Endometrial microvascular endothelial cells (primary cell): ENCODE measurements around the gene SORL1. TPM values are rescaled to one million over a fixed set of nuclear protein-coding genes. Genes with fewer than 3 reads are reported as not detected.

Experiments used
- in situ Hi-C: cut with HindIII; loops from 2 replicates; pipeline ENCODE4 v1.10.0; 2017; ENCODE audit warnings: low sequenced_read_pairs, low pct_unique_long_range_greater_than_20kb; ENCODE audit errors: inconsistent ontology term
- total RNA-seq: library from RNA; depleted of rRNA; stranded (reverse); fragments of >200 nt; gene quantifications from one replicate; pipeline ENCODE4 v1.2.3, GENCODE V29; 2015; ENCODE audit errors: inconsistent ontology term

The SORL1 gene
- total RNA-seq, 1 donor from 2014 or later = 1.3 TPM

DNA sequence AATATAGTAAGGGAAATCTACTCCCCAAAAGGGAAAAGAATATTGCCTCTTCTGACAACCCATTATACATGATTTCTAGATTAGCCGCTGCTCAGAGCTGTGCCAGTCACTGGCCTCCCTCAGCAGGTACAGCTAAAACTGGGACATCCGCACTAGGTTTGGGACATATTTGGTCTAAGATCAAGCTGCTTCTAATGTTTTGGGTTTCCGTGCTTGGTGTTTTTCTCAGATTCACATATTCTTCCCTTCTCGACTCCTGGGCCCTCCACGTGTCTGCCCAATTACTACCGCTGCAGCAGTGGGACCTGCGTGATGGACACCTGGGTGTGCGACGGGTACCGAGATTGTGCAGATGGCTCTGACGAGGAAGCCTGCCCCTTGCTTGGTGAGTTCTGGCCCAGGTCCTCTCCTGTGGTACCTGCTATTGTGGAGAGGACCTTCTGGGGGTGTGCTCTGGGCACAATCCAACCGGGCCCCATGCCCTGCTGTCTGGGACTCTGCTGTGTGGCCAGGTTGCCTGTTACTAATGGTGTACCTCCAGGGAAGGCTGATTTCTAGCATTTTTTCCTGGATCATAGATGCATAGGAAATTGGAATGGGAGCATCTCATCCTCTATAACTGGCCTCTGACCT, 138.8 kb downstream of the SORL1 start:
- in situ Hi-C loops = no loop called here

DNA sequence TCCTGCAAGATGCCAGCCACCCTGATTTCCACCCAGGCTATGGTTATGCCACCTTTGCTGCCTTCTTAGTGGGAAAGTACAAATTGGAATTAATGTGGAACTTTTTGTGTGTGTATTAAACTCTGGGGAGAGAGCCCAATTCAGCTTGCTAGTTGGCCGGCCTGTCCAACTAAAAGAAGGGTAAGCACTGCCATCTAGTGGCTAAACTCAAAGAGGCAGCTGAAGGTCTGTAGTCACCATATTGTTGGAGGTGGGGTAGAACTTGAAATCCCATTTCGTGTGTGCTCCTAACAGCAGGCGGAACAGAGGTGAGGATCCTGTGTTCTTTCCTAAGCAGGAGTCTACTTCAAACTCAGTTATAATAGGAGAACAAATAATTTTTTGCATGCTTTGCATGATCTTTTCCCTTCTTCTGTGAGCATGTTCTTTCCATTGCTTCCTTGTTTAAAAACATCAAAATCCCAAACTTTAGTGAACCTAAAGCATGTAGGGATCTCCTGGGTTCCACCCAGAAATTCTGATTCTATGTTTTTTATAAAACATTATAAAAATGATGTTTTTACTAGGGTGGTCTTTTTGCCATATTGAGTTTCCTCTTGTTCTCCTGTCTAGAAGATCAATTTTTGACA, 139.4 kb downstream of the SORL1 start:
- in situ Hi-C loops = no loop called here

DNA sequence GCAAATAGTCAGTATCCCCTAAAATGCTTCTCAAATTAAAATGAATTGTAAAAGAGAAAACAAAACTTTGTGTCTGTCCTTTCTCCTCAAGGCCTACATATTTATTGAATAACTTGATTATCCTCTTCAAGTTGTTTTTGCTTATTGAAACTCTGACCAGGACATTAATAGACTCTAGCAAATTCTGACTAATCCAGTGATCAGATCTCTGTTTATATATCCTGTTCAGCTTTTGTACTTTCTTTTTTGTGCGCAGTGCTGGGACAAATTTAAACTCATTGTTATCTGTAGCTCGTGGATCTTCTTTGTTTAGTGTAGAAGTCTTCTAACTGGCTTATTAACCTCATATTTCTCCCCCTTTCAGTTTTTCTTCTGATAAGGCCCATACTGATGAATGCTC, 140.6 kb downstream of the SORL1 start:
- in situ Hi-C loops = no loop called here

DNA sequence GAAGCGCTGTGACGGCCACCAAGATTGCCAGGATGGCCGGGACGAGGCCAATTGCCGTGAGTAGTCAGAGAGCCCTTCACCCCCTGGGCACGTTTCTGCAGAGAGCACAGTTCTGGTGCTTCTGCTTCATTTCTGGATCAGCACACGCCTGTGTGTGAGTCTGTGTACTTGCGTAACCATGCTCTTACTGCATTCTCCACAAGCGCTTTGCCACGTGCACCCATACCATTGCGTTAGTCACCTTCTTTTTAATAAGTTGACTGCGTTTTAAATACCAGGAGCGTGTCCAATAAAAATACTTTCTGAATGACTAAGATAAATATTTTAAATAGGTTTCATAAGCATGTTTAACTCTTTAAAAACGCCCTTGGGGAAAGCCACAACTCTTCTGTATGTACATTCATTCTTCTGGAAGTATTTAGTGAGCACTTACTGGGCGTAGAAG, 143.6 kb downstream of the SORL1 start:
- in situ Hi-C loops = no loop called here

DNA sequence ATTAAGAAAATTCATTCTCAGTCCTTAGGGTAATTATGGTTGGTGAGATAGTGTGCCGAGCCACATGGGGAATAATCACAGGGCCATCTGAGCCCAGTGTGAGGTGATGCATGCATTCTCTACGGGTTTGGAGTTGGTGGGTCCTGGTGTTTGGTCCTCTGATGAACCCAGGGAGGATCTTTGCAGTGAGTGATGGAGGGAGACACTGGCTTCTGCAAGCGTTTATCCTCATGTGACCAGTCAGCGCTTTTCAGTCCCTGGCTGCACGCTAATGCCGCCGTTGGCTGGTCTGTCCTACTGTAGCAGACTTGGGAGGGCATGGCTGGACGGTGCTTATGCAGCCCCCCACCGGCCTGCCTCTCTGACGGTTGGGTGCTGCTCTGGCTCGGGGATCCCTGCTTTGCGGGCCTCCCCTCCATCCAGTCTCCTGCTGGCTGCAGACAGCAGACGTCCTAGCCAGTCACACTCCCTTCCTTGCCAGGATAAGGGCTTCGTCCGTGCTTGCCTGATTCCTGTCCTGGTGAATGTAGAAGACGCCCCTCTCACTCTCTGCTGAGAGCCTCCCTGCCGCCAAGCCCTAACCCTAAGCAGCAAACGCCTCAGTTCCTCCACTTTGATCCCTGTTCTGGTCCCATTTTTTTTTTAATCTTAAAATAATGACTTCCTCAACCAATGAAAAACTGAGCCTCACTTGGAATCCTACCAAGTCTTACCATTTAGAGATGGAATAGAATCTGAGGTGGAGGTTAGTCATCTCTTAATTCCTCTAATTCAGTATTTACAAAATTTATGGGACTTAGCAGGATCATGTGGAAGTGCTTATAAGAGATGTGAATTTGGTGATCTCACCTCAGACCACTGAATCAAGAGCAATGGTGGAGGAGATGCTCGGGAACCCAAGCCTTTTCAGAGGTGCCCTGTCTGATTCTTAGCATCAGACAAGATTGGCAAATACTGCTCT, 144.4 kb downstream of the SORL1 start:
- in situ Hi-C loops = no loop called here

DNA sequence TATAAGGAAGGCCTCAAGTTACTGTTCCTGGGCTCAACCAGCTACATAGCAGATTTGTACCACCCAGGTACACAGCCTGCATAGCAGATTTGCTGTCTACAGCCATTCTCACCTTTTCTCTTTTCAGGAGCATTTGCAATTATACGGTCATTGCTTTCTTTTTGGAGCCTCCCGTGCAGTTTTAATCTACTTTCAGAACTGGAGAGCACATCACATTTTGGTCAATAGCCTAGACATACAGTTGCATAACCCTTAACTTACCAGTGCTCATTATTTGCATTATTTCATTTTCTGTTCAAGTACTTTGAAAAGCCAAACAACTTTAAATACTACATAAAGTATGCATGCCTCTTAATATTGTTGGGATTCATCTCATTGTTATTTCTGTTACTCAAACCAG, 151.2 kb downstream of the SORL1 start:
- in situ Hi-C loops = no loop called here

DNA sequence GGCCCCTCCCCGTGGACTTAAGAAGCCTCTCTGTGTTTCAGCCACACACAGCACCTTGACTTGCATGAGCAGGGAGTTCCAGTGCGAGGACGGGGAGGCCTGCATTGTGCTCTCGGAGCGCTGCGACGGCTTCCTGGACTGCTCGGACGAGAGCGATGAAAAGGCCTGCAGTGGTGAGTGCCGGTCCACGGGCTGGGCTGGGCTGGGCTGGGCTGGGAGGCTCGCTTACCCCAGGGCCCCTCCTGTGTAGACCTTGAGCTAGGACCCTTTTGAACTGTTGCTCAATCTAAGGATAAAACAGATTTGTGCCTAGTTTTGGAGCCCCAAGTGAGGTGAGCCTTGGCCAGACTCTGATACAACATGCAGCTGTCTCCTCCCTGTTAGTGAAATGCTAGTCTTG, 152.0 kb downstream of the SORL1 start:
- in situ Hi-C loops = no loop called here

DNA sequence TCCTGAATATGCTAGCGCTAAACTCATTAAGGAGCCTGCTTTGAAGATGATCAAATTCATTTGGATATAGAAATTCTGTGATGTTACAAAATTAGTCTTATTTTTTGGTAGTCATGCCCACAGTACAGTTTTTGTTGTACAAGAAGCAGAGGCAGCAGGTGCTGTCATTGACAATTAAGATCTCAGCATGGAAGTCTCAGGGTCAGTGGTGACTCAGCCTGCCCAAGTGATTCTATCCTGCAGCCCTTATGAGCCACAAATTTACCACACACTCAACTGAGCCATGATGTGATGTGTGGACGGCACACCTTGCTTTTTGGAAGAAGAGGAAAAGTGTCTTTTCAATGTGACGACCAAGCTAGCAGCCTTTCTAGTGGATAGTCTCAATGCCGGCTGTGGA, 154.2 kb downstream of the SORL1 start:
- in situ Hi-C loops = no loop called here

DNA sequence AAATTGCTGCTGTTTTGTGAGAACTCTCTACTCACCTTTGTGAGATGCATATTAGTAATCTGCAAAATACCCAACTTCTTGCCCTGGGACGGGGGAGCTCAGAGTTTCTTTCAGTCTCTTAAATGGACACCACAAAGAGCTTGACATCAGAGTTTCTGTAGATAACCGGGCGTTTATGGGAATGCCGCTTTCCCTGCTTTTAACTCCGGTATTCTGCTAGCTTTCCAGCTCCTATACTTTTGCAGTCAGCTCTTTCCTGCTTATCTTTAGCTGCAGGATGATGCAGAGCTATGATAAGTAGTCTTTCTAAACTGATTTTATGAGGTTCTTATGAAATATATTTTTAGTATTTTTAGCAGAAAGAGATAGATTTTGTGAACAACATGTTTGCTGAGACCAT, 155.2 kb downstream of the SORL1 start:
- in situ Hi-C loops = no loop called here

DNA sequence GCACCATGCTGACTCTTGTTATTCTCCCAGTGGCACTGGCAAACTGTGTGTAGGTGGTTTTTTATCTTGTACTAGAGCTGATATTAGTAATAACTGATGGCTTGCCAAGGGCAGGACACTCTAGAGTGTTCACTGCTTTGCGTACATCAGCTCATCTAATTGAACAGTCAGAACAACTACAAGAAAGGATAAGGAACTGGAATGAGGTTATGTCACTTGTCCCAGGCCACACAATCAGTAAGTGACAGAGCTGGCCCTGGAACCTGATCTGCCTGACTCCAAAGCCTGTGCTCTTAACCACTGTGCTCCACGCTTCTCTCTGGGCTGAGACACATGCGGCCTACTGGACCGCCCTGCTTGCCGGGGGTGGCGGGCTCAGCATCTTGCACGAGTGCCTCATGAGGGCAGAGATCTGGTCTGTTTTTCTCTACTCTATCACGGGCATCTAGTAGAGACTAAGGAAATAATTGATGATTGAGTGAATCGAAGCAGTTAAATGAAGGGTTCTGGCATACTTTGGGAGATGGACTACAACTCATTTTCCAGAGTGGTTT, 156.5 kb downstream of the SORL1 start:
- in situ Hi-C loops = no loop called here

DNA sequence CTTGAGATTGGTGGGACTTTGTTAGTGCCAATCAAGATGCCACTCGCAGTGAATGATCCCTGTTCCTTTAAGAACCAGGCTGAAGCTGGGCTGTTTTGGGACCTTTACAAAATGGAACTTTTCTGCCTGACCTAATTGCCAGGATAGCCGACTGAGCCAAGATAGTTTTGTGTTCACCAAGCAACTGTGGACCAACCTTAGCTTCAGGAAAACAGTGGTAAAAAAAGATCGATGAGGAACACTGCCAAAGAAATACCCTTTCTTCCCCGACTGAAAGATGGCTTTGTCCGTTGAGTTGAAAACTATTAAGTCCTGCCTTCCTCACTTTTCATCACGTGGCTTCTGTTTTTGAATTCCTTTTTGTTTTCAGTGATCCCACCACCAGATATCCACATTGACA, 158.6 kb downstream of the SORL1 start:
- in situ Hi-C loops = no loop called here

DNA sequence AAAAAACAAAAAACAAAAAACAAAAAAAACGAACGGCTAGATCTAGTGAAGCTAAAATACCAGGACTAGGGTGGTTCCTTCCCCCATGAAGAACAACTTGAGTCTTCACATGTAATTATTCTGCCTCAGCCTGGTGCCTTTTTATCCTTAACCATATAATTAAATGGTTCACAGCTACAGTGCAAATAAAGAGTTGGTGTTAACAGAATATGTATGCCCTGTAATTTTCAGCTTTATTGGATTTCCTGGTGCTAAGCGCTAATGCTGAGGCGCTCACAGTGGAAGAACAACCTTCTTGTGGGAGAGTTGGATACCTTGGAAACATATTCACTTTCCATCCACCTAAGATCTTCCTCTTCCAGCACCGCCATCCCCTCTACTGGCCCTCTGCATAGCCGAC, 159.1 kb downstream of the SORL1 start:
- in situ Hi-C loops = no loop called here

DNA sequence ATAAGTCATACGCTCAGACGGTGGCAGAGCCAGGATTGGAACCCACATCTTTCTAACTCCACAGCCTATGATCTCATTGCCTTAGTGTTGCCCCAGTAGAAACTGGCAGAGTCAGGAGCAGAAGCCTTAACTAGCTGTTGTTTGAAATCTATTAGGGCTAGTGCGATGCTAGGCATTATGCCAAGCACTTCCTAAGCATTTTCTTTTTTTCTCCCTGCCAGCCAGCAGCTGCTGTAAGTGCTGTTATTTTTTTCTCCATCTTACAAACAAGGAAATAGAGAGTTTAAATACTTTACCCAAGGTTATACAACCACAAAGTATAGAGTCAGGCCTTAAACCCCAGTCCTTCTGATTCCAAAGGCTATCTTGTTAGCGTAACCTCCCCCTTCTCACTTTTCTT, 161.6 kb downstream of the SORL1 start:
- in situ Hi-C loops = no loop called here

DNA sequence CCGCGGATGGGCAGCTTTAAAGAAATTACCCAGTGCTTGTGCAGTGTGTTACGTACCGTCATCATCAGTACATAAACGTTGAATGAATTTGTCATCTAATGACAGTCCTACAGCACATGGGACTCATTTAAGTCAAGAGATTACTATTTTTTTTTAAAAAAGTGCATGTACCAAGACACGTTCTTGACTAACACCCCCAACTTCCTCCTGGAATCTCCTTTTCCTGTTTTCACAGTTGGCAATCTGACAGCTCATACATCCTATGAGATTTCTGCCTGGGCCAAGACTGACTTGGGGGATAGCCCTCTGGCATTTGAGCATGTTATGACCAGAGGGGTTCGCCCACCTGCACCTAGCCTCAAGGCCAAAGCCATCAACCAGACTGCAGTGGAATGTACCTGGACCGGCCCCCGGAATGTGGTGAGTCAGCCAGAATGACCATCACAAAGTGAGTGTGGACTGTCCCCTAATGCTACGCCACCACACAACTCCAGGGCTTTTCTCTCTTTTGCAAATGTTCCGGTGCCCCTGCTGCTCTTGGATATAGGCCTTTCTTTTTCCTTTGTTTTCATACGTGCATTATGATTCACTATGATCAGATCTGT, 162.6 kb downstream of the SORL1 start:
- in situ Hi-C loops = no loop called here

DNA sequence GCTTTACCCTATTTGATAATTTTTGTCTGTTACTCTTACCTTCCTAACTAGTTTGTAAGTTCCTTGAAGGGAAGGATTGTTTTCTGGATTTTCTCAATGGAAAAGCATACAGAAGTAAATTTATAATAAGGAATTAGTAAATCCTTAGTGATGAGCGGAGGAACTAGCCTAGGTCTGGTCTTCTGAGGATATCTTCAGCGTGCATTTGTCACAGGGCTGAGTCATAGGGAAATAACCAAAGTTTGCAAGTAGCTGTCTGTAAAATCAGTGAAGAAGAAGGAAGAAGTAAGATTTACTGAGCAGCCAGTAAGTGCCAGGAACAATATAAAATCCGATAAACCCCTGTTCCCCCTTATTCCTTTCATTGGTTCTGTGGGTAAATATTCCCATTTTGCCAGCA, 163.4 kb downstream of the SORL1 start:
- in situ Hi-C loops = no loop called here

DNA sequence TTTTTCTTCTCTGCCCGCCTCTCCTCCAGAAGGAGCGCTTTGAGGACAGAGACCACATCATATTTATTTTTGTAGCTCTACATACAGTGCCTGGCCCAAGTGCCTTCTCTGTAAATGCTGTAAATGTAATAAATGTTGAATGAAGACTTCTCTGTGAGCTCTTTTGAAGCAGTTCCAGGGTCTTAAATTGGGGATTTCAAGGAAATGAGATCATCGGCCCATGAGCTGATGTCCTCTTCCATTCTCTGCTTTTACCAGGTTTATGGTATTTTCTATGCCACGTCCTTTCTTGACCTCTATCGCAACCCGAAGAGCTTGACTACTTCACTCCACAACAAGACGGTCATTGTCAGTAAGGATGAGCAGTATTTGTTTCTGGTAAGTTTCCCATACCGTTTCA, 166.4 kb downstream of the SORL1 start:
- in situ Hi-C loops = no loop called here

DNA sequence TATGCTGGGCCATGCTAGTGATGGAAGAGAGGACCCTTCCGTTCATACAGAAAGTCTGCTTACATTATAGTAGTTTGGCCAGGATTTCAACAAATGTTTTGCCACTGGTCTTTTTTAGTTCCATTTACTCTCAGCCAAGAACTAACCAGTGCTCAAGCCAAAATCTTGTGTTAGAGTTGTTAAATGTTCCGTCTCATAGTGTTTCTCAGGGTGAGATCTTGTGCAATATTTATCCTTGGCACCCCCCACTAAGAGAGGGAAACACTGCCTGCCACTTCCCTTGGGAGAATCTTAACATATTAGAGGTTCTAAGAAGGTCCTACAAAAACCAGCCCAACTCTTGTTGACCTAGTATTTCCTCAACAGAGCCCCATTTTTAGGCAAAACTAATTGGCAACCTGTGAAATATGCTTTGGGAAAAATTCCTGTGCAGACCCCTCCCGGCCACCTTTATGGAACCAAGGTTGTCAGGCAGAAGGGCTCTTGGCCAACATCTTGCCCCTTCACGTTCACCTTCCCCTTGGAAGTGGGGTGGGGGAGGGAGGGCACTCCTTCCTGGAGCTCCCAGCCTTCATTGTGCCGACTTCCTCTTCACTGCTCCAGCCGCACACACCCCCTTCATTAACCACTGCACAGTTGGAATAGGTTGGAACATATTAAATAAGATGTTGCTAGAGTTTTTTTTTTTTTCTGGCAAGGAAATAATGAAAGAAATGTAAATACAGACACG, 173.8 kb downstream of the SORL1 start:
- in situ Hi-C loops = no loop called here

DNA sequence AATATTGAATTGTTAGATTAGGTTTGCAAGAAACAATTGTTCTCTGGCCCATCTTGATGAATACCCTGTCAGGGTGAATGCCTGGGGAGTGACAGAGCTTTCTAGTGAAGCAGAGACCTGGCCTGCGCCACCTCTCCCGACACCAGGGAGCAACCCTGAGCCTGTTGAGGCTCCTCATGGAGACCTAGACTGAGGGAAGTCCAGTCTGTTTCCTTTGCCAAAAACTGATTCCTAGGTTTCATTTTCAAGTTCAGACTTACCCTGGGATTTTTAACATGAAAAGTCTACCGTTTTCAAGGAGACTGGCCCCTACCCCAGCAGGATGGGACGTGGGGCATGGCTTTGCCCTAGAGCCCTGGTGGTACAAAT, 174.4 kb downstream of the SORL1 start:
- in situ Hi-C loops = no loop called here

DNA sequence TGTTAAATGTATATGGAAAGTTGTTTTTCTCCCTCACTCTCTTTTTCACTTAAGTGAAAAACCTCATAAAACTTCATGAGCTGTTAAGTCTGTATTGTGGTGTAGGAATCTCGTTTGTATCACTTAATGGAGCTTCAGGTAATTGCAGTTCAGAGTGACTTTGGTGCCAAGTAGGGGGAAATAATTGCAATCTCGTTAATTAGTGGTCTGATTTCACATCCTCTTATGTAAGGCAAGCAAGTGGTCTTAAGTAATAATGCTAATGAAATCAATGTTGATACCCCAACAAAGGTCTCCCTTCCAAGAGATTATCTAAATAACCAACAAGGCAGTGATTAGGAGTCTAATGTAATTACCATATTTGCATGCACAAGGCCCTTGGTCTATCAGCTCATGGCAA, 174.9 kb downstream of the SORL1 start:
- in situ Hi-C loops = no loop called here
